IPS-15b (cell line): ENCODE results near the gene EXOC1.
A peak's percentile ranks its signal among the peaks of the same experiment; 100 is the strongest.
"Not testable (repeated sequence)": the region's sequence is repeated elsewhere in the genome, so short reads cannot be mapped to it uniquely, and the experiment has no call there.

Experiments
- H3K27me3 ChIP-seq: one replicate; pipeline ENCODE4 v1.6.1; 2013; ENCODE audit warnings: low read length; ENCODE audit not compliant: control insufficient read depth, insufficient read depth
- H3K36me3 ChIP-seq: one replicate; pipeline ENCODE4 v1.6.1; 2013; ENCODE audit warnings: low read length; ENCODE audit not compliant: control insufficient read depth, insufficient read depth
- H3K4me1 ChIP-seq: one replicate; pipeline ENCODE4 v1.6.1; 2013; ENCODE audit warnings: mild to moderate bottlenecking, low read length; ENCODE audit not compliant: control insufficient read depth, insufficient read depth
- H3K4me3 ChIP-seq: one replicate; pipeline ENCODE4 v1.5.1; 2013; ENCODE audit warnings: low read depth, low read length
- H3K9ac ChIP-seq: one replicate; pipeline ENCODE4 v1.6.1; 2013; ENCODE audit warnings: low read depth, mild to moderate bottlenecking, low read length
- H3K9me3 ChIP-seq: one replicate; pipeline ENCODE4 v1.6.1; 2013; ENCODE audit warnings: mild to moderate bottlenecking, low read length; ENCODE audit not compliant: control insufficient read depth, insufficient read depth

EXOC1 gene

DNA sequence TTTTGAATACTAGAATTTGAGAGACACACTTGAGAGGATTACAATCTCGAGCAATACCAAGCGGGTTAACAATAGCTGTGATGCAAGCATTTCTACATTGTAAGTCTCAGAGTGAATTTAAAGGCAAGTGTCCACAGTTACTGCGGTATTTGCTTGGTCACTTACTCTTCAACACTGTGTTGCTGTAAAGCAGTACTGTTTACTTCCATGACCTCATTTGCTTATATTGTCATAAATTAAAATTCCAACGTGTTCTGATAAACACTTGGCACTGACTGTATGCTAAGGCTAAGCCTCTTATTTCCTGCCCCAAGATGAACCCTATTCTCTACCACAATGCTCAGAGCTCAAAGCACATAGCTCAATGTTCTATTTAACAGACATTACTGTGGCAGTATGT is 22.7 kb upstream of the EXOC1 start:
- H3K36me3 ChIP-seq: no peaks in the 10 kb centered on the region
- H3K4me3 ChIP-seq: no peak overlapping the region
- no peaks in the 10 kb centered on the region for H3K27me3 ChIP-seq
- H3K4me1 ChIP-seq: no peaks in the 10 kb centered on the region
- no peak overlapping the region for H3K9ac ChIP-seq
- no peaks in the 10 kb centered on the region for H3K9me3 ChIP-seq

DNA sequence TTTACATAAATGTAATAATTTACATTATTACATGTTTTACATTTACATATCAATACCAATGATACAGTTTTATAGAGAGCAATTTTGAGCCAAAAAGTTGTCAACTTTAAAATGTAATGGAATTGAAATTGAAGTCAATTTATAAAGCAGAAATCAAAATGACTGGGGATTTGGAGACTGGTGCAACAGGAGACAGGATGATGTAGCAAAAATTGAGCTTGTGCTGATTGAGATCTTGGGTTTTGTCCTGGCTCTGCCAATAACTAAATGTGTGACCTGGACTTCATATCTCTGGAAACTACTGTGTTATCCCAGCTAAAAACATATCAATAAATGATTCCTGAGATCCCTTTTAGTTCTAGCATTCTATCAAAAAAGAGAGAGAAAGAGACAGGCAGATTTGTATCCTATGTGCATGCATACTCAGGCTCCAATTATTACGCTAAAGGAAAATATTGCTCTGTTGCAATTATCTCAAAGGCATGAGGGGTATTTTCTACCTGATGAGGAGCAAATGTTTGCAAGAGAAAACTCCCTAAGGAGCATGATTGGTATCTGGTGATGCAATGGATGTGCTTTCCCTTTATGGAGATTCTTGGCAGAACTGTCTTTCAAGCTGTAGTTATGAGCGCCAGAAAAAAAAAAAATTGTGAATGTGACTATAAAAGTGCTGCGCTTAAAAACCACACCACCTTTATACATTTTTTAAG is 19.2 kb upstream of the EXOC1 start:
- Histone ChIP-seq H3K36me3 (no peaks in the 10 kb centered on the region), H3K4me1 (no peaks in the 10 kb centered on the region)

DNA sequence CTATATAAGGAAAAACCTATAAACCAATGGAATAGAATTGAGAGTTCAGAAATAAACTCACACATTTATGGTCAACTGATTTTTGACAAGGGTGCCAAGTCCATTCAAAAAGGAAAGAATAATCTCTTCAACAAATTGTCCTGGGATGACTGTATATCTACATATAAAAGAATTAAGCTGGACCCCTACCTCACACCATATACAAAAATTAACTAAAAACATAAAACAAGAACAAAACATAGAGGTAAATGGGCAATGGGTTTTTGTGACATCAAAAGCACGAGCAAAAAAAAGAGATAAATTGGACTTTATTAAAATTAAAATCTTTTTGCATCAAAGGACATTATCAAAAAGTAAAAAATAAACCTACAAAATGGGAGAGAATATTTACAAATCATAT is 15.5 kb upstream of the EXOC1 start:
- Histone ChIP-seq H3K4me3 (no peak overlapping the region), H3K27me3 (no peaks in the 10 kb centered on the region), H3K4me1 (no peaks in the 10 kb centered on the region), H3K36me3 (no peaks in the 10 kb centered on the region), H3K9me3 (no peaks in the 10 kb centered on the region), H3K9ac (no peak overlapping the region)

More for the DNA sequence above, 19.2 kb upstream of the EXOC1 start:
- Histone ChIP-seq H3K9me3 (no peaks in the 10 kb centered on the region), H3K9ac (no peak overlapping the region), H3K27me3 (no peaks in the 10 kb centered on the region), H3K4me3 (no peak overlapping the region)

DNA sequence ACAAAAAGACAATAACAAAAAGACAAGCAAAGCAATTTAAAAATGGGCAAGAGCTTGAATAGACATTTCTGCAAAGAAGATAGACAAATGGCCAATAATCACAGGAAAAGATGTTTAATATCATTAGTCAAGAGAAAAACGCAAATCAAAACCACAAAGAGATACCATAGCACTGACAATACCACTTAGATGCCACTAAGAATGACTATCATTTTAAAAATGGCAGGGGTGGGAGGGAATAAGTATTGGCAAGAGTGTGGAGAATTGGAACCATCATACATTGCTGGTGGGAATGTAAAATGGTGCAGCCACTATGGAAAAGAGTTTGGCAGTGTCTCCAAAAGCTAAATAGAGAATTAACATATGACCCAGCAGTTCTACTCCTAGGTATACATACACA is 15.1 kb upstream of the EXOC1 start:
- Histone ChIP-seq H3K36me3 (no peaks in the 10 kb centered on the region), H3K9ac (no peak overlapping the region), H3K9me3 (no peaks in the 10 kb centered on the region), H3K4me1 (no peaks in the 10 kb centered on the region), H3K4me3 (no peak overlapping the region), H3K27me3 (no peaks in the 10 kb centered on the region)

DNA sequence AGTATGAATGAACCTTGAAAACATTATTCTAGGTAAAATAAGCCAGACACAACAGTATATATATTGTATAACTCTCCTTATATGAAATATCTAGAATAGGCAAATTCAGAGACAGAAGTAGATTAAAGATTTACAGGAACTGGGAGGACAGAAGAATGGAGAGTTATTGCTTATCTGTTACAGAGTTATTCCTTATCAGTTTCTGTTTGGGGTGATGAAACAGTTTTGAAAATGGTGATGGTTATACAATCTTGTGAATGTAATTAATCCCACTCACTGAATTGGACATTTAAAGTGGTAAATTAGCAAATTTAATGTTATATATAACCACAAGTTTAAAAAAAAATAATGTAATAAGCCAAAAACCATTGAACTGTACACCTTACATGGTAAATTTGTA is 14.5 kb upstream of the EXOC1 start:
- H3K4me3 ChIP-seq: no peak overlapping the region
- H3K9me3 ChIP-seq: no peaks in the 10 kb centered on the region
- H3K36me3 ChIP-seq: no peaks in the 10 kb centered on the region
- no peaks in the 10 kb centered on the region for H3K4me1 ChIP-seq
- no peak overlapping the region for H3K9ac ChIP-seq
- H3K27me3 ChIP-seq: no peaks in the 10 kb centered on the region

DNA sequence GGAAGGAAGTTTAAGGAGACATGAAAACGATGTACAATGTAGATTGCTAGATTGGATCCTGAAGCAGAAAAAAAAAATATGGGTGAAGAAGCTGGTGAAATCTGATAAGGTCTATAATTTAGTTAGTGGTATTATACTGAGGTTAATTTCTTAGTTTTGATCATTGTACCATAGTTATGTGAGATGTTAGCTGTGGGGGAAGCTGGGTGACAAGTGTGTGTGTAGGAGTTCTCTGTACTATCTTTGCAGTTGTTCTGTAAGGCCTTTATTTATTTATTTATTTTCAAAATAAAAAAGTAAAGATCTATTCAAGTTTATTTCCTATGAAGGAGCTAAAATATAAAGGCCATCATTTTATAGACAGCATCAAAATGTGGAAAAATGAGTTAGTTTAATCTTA is 12.5 kb upstream of the EXOC1 start:
- no peaks in the 10 kb centered on the region for H3K9me3 ChIP-seq
- H3K4me3 ChIP-seq: no peak overlapping the region
- no peak overlapping the region for H3K9ac ChIP-seq
- H3K36me3 ChIP-seq: no peaks in the 10 kb centered on the region
- H3K4me1 ChIP-seq: no peaks in the 10 kb centered on the region
- no peaks in the 10 kb centered on the region for H3K27me3 ChIP-seq

DNA sequence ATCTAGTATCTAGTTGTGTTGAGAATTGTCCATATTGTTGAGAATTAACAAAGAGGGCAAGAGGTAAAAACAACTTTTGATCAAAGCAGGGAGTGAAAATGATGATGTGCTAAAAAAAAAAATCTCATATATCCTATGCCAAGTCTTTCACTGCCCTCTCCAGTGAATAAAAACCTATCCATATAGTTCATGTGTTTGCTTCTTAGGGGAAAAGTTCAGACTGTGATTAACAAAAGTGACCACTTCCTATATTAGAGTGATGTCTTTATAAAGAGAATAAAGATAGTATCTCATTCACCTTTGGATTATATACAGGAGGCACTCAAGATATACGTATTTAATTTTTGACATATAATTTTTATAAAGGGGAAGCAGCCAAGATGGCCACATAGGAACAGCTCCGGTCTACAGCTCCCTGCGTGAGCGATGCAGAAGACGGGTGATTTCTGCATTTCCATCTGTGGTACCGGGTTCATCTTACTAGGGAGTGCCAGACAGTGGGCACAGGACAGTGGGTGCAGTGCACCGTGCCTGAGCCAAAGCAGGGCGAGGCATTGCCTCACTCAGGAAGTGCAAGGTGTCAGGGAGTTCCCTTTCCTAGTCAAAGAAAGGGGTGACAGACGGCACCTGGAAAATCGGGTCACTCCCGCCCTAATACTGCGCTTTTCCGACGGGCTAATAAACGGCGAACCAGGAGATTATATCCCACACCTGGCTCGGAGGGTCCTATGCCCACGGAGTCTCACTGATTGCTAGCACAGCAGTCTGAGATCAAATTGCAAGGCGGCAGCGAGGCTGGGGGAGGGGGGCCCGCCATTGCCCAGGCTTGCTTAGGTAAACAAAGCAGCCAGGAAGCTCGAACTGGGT is 11.8 kb upstream of the EXOC1 start:
- H3K9me3 ChIP-seq, H3K4me1 ChIP-seq, H3K36me3 ChIP-seq, H3K27me3 ChIP-seq: not testable (repeated sequence)
- H3K4me3 ChIP-seq: peak overlapping the region; percentile 56
- H3K9ac ChIP-seq: peak overlapping the region; percentile 47

DNA sequence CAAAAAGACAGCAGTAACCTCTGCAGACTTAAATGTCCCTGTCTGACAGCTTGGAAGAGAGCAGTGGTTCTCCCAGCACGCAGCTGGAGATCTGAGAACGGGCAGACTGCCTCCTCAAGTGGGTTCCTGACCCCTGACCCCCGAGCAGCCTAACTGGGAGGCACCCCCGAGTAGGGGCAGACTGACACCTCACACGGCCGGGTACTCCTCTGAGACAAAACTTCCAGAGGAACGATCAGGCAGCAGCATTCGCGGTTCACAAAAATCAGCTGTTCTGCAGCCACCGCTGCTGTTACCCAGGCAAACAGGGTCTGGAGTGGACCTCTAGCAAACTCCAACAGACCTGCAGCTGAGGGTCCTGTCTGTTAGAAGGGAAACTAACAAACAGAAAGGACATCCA is 11.1 kb upstream of the EXOC1 start:
- not testable (repeated sequence) for H3K27me3 ChIP-seq, H3K4me3 ChIP-seq

DNA sequence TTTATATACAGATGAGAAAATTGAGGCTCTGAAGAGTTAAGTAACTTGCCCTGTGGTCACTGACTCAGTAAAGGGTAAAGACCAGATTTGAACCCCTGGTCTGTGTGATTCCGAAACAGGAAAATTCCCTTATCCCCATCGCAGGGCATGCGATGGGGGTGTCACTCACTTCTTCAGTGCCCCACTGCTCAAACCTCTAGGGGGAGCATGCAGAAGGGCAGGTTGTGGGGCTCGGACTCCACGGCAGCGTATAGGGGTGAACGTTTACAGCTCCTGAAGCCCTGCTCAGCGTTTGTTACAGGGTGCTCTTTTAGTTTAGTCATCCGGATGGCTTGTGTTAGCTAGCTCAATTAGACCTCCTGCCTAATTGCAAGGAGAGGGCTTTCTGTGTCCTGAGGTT is 3.7 kb upstream of the EXOC1 start:
- H3K9ac ChIP-seq: no peak overlapping the region
- no peaks in the 10 kb centered on the region for H3K27me3 ChIP-seq
- no peaks in the 10 kb centered on the region for H3K36me3 ChIP-seq
- H3K4me3 ChIP-seq: no peak overlapping the region
- no peaks in the 10 kb centered on the region for H3K9me3 ChIP-seq
- peaks cover 2% of the 10 kb centered on the region for H3K4me1 ChIP-seq

More for the DNA sequence above, 11.1 kb upstream of the EXOC1 start:
- H3K36me3 ChIP-seq, H3K9ac ChIP-seq, H3K9me3 ChIP-seq, H3K4me1 ChIP-seq: not testable (repeated sequence)

DNA sequence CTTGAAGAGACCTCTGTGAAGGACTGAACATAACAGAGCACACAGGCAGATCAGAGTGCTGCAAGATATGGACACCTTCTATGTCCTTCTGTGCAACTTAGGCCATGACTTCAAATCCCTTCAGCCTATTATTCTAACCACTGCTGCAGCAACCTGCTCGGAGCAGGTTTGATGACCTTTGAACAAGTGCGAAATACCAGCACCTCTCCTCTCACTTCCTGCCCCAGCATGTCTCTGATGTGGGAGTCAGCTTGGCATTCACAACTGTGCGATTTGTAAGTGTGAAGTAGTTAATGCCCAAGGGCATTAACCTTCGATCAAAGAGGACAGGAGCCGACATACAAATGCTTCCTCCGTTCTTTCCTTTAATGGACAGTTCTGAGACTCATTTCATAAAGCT is 1.6 kb upstream of the EXOC1 start:
- peaks cover 2% of the 10 kb centered on the region for H3K4me1 ChIP-seq
- H3K9me3 ChIP-seq: no peaks in the 10 kb centered on the region
- H3K36me3 ChIP-seq: no peaks in the 10 kb centered on the region
- no peak overlapping the region for H3K4me3 ChIP-seq
- no peaks in the 10 kb centered on the region for H3K27me3 ChIP-seq
- H3K9ac ChIP-seq: no peak overlapping the region

DNA sequence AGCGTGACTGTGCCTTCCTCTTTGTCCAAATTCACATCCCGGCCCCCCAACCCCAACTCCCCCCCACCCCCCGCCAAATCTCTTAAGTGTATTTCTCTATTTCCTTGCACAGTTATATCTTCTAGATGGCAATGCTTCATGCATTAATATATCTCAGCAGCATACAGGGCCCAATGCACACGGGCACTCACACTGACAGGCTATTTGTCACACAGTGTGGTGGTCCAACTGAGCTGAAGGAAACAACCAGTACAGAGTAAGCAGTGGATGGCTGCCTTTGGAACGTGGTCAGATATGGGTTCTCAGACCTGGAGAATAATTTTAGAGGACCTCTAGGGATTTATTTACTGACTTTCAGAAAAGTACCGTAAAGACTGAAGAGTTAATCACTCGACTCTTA is 681 bp downstream of the EXOC1 start:
- Histone ChIP-seq H3K27me3 (no peaks in the 10 kb centered on the region), H3K9me3 (no peaks in the 10 kb centered on the region), H3K36me3 (no peaks in the 10 kb centered on the region), H3K4me1 (peaks cover 2% of the 10 kb centered on the region), H3K4me3 (peak overlapping the region; percentile 87), H3K9ac (no peak overlapping the region)

DNA sequence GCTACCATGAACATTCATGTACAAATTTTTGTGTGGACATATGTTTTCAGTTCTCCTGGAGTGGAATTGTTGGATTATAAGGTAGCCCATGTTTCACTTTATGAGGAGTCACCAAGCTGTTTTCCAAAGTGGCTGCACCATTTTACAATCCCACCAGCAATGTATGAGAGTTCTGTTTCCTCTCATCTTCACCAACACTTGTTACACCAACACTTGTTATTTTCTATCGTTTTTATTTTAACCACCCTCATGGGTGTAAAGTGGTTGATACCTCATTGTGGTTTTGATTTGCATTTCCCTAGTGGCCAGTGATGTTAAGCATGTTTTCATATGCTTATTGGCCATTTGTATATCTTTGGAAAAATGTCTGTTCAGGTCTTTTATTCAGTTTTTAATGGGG is 4.1 kb downstream of the EXOC1 start:
- H3K36me3 ChIP-seq: no peaks in the 10 kb centered on the region
- no peak overlapping the region for H3K9ac ChIP-seq
- H3K9me3 ChIP-seq: no peaks in the 10 kb centered on the region
- peaks cover 2% of the 10 kb centered on the region for H3K4me1 ChIP-seq
- H3K27me3 ChIP-seq: no peaks in the 10 kb centered on the region
- H3K4me3 ChIP-seq: no peak overlapping the region
